HCT116 (cell line): ENCODE measurements around the gene ST6GALNAC2. TPM values are rescaled to one million over a fixed set of nuclear protein-coding genes. Genes with fewer than 3 reads are reported as not detected.
"Not testable (repeated sequence)": the region's sequence is repeated elsewhere in the genome, so short reads cannot be mapped to it uniquely, and the experiment has no call there.

Experiments
- ATAC-seq: fragments of 200-7000 bp; cut with Tn5 transposase; 2 replicates; pipeline ENCODE4 v1.9.1; 2020; ENCODE audit warnings: mild to moderate bottlenecking, moderate library complexity
- BruUV-seq: library from RNA; stranded (reverse); fragments of 400-500 nt; replicated peaks from 2 replicates; lab custom pipeline; 2021; lab: Mats Ljungman, UMichigan
- CTCF ChIA-PET: fragments of 300-600 bp; sonication (Branson Sonifier 250); formaldehyde crosslinking; loops from one replicate; lab custom pipeline; 2021; ENCODE audit warnings: antibody characterized with exemption; lab: Charles Lee
- POLR2A ChIA-PET: fragments of 300-600, 350-600 bp; sonication (Branson Sonifier 250); formaldehyde crosslinking; loops from one replicate; lab custom pipeline; 2021; ENCODE audit warnings: antibody characterized with exemption; lab: Charles Lee
- RAD21 ChIA-PET, 2 experiments: fragments of 300-600 bp; sonication (Branson Sonifier 250); formaldehyde crosslinking; loops; one replicate each; lab custom pipeline; 2023; ENCODE audit warnings: low total read pairs in 2 of 2; ENCODE audit not compliant: uncharacterized antibody in 2 of 2, unreplicated experiment in 2 of 2, low non-redundant PET in 1 of 2; lab: Charles Lee
- DNase-seq: peaks from one replicate; pipeline ENCODE4 v3.0.0-alpha.2; 2010; ENCODE audit warnings: low read depth, low spot score
- H2AFZ ChIP-seq: fragments of 200-600 bp; shearing (Covaris generic), sonication (generic); 2 replicates; pipeline ENCODE4 v1.6.1; 2017; ENCODE audit warnings: low read depth, mixed run types, mixed read lengths, antibody characterized with exemption, low read length; ENCODE audit not compliant: poor library complexity, severe bottlenecking
- H3K27ac ChIP-seq: 2 replicates; pipeline ENCODE4 v1.5.1; 2012; ENCODE audit warnings: low read depth, low read length
- H3K27me3 ChIP-seq: fragments of 200-600 bp; sonication (generic); 2 replicates; pipeline ENCODE4 v1.6.1; 2016; ENCODE audit warnings: mixed run types, low read length, mixed read lengths; ENCODE audit not compliant: insufficient read depth
- H3K36me3 ChIP-seq, 2 experiments: fragments of 200-500 bp in 1 of 2; fragments of 200-600 bp in 1 of 2; sonication (Bioruptor generic) in 1 of 2; sonication (generic) in 1 of 2; 2 replicates each; pipeline versions ENCODE4 v1.5.1 to v1.6.1; 2014 to 2016; ENCODE audit warnings: low read length in 2 of 2, inconsistent platforms in 1 of 2, mixed read lengths in 1 of 2, mixed run types in 1 of 2; ENCODE audit not compliant: insufficient read depth in 2 of 2, control insufficient read depth in 1 of 2
- H3K4me1 ChIP-seq, 2 experiments: fragments of 200-600 bp in 1 of 2; sonication (generic) in 1 of 2; 2 replicates each; pipeline versions ENCODE4 v1.5.1 to v1.6.1; 2012 to 2017; ENCODE audit warnings: low read length in 2 of 2, inconsistent platforms in 1 of 2, mild to moderate bottlenecking in 1 of 2, mixed read lengths in 1 of 2, mixed run types in 1 of 2, moderate library complexity in 1 of 2; ENCODE audit not compliant: insufficient read depth in 2 of 2, control insufficient read depth in 1 of 2
- H3K4me2 ChIP-seq: fragments of 200-600 bp; sonication (generic); 2 replicates; pipeline ENCODE4 v1.6.1; 2017; ENCODE audit warnings: mixed run types, low read length, mixed read lengths
- H3K4me3 ChIP-seq, 2 experiments: fragments of 200-600 bp in 1 of 2; sonication (generic) in 1 of 2; replicated peaks in 1 of 2; 2 replicates each; pipeline ENCODE4 v1.5.1; 2011 to 2016; ENCODE audit warnings: low read length in 2 of 2, control low read depth in 1 of 2, low read depth in 1 of 2, mild to moderate bottlenecking in 1 of 2, mixed read lengths in 1 of 2, mixed run types in 1 of 2
- H3K79me2 ChIP-seq: fragments of 200-600 bp; sonication (generic); 2 replicates; pipeline ENCODE4 v1.6.1; 2017; ENCODE audit warnings: mild to moderate bottlenecking, mixed run types, low read length, moderate library complexity, mixed read lengths; ENCODE audit not compliant: insufficient read depth
- H3K9ac ChIP-seq: fragments of 200-600 bp; sonication (generic); 2 replicates; pipeline ENCODE4 v1.6.1; 2016; ENCODE audit warnings: low read length, mixed read lengths
- H3K9me2 ChIP-seq: fragments of 200-600 bp; sonication (generic), shearing (Covaris generic); 2 replicates; pipeline ENCODE4 v1.6.1; 2017; ENCODE audit warnings: mixed run types, mild to moderate bottlenecking, moderate library complexity; ENCODE audit not compliant: insufficient read depth
- H3K9me3 ChIP-seq, 2 experiments: fragments of 200-500 bp in 1 of 2; fragments of 200-600 bp in 1 of 2; sonication (Bioruptor generic) in 1 of 2; sonication (generic) in 1 of 2; 2 replicates each; pipeline ENCODE4 v1.6.1; 2014 to 2017; ENCODE audit warnings: low read length in 2 of 2, mixed read lengths in 2 of 2, inconsistent platforms in 1 of 2, low read depth in 1 of 2, mild to moderate bottlenecking in 1 of 2, mixed run types in 1 of 2, moderate library complexity in 1 of 2; ENCODE audit not compliant: control insufficient read depth in 1 of 2, insufficient read depth in 1 of 2
- H4K20me1 ChIP-seq: fragments of 200-600 bp; sonication (generic), shearing (Covaris generic); 2 replicates; pipeline ENCODE4 v1.6.1; 2017; ENCODE audit warnings: mixed run types, mild to moderate bottlenecking, moderate library complexity; ENCODE audit not compliant: insufficient read depth
- ATF3 ChIP-seq: IDR thresholded peaks from 2 replicates; pipeline ENCODE4 v1.6.1; 2012
- CEBPB ChIP-seq: IDR thresholded peaks from 2 replicates; pipeline ENCODE4 v1.6.1; 2012; ENCODE audit warnings: low read depth
- CTCF ChIP-seq, 3 experiments: fragments of 200-600 bp in 1 of 3; sonication (generic) in 1 of 3; IDR thresholded peaks in 2 of 3; conservative IDR thresholded peaks in 1 of 3; 2 replicates each; pipeline ENCODE4 v1.5.1; 2012 to 2017; ENCODE audit warnings: low read depth in 2 of 3, low read length in 2 of 3, antibody characterized with exemption in 1 of 3, borderline replicate concordance in 1 of 3, control low read depth in 1 of 3, mild to moderate bottlenecking in 1 of 3, mixed read lengths in 1 of 3, mixed run types in 1 of 3, moderate library complexity in 1 of 3; ENCODE audit not compliant: insufficient read depth in 1 of 3
- EZH2 ChIP-seq: fragments of 200-600 bp; sonication (generic); IDR thresholded peaks from 2 replicates; pipeline ENCODE4 v1.6.1; 2017; ENCODE audit warnings: antibody characterized with exemption, mixed run types
- JUND ChIP-seq: IDR thresholded peaks from 2 replicates; pipeline ENCODE4 v1.6.1; 2012
- POLR2AphosphoS5 ChIP-seq: IDR thresholded peaks from 2 replicates; pipeline ENCODE4 v1.6.1; 2011; ENCODE audit warnings: mild to moderate bottlenecking, low read depth, low read length, moderate library complexity
- SIN3A ChIP-seq: IDR thresholded peaks from 2 replicates; pipeline ENCODE4 v1.6.1; 2012; ENCODE audit warnings: low read depth
- ZFX ChIP-seq: fragments of 450-650 bp; IDR thresholded peaks from 2 replicates; pipeline ENCODE4 v1.6.1; 2017
- ZNF274 ChIP-seq: fragments of 200-500 bp; sonication (Bioruptor generic); IDR thresholded peaks from 2 replicates; pipeline ENCODE4 v1.6.1; 2014; ENCODE audit warnings: mild to moderate bottlenecking, low read depth, low read length, inconsistent platforms
- intact Hi-C: fragments of 100-400 bp; cut with micrococcal nuclease; formaldehyde crosslinking; loops from 2 replicates; pipeline ENCODE4 v1.10.0; 2022
- total RNA-seq: library from RNA; stranded (reverse); gene quantifications from one replicate; pipeline ENCODE4 v1.2.1, GENCODE V29; 2021; ENCODE audit not compliant: unreplicated experiment

ST6GALNAC2 gene
- total RNA-seq, 1 experiment from 2014 or later: 14.7 TPM

GRCh38 chr17:76527430-76528111 is 58.1 kb downstream of the ST6GALNAC2 start (continued):
- no peak for TF ChIP-seq ZNF274
- TF ChIP-seq ZFX: no peak
- TF ChIP-seq CTCF (IDR thresholded peaks at IDR 0.05 in 2 of 3, conservative IDR thresholded peaks at IDR 0.05 in 1 of 3; ENCODE audit: borderline replicate concordance in 1 of 3, insufficient read depth in 1 of 3, low read depth in 2 of 3, low read length in 2 of 3): peak in 1 of 3 experiments; percentile 11; a peak in 1 of 6 replicates
- TF ChIP-seq POLR2AphosphoS5: no peak
- TF ChIP-seq ATF3: no peak
- no peak for TF ChIP-seq SIN3A
- no peak for TF ChIP-seq JUND
- TF ChIP-seq CEBPB: no peak
- TF ChIP-seq EZH2: no peak

GRCh38 chr17:76527016-76527415 is 58.6 kb downstream of the ST6GALNAC2 start:
- H3K9me2 ChIP-seq, RAD21 ChIA-PET, H3K4me3 ChIP-seq, H3K9ac ChIP-seq, POLR2A ChIA-PET, DNase-seq, intact Hi-C loops, BruUV-seq, ATAC-seq, H3K27me3 ChIP-seq, H3K9me3 ChIP-seq, H3K27ac ChIP-seq, H3K36me3 ChIP-seq, H2AFZ ChIP-seq, H3K4me2 ChIP-seq, H3K79me2 ChIP-seq, H4K20me1 ChIP-seq: not testable (repeated sequence)
- H3K4me1 ChIP-seq: peaks cover 10 to 41% of the 10 kb centered on the region in 2 experiments; a peak in 3 of 4 replicates
- CTCF ChIA-PET: interaction anchor here (1.1 to 2.8 kb wide), 3 partner anchors 20 to 155 kb away, joined by 5 to 10 read pairs (median 6); no protein-coding TSS in a partner anchor

- RAD21 ChIA-PET, H3K9me3 ChIP-seq, H2AFZ ChIP-seq, POLR2A ChIA-PET, H3K27me3 ChIP-seq, ATAC-seq, H4K20me1 ChIP-seq, H3K4me3 ChIP-seq, DNase-seq, H3K9ac ChIP-seq, H3K4me2 ChIP-seq, intact Hi-C loops, H3K27ac ChIP-seq, H3K79me2 ChIP-seq, H3K36me3 ChIP-seq, BruUV-seq, H3K9me2 ChIP-seq: not testable (repeated sequence)
- CTCF ChIA-PET: interaction anchor here (1.2 to 1.4 kb wide), 2 partner anchors 15 to 156 kb away, joined by 3 read pairs; partner anchors contain the start of gene PRCD
- peaks cover 10 to 39% of the 10 kb centered on the region in 2 experiments; a peak in 3 of 4 replicates for H3K4me1 ChIP-seq
Observed at GRCh38 chr17:76525513-76525833, 60.2 kb downstream of the ST6GALNAC2 start.
